ENCODE data around the gene CORO7. TPM values are rescaled to one million over a fixed set of nuclear protein-coding genes. Genes with fewer than 3 reads are reported as not detected.
A peak's percentile ranks its signal among the peaks of the same experiment; 100 is the strongest.

CORO7 gene
- polyA plus RNA-seq, 3 donors = 44.7 to 181 (median 68.4) TPM

DNA sequence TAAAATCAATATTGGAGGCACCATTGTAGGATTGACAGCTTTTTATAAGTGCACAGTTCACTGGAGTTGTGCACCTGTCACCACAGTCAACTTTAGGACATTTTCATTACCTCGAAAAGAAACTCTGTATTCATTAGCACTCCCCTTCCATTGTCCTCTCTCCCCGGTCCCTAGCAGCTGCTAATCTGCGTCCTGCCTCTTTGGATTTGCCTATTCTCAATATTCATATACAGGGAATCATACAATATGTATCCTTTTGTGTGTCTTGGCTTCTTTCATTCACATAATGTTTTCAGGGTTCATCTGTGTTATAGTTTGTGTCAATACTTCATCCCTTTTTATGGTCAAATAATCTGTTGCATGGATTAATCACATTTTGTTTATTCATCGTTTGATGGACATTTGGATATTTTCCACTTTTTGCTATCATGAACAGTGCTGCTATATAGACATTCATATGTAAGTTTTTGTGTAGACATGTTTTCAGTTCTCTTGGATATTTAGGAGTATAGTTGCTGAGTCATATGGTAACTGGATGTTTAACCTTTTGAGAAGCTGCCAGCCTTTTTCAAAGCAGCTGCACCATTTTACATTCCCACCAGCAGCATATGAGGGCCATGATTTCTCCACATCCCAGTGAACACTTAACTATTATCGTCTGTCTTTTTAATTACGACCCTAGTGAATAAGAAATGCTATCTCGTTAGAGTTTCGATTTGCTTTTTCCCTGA lies 19.1 kb upstream of the CORO7 start:
- H3K36me3 ChIP-seq (replicated peaks in 1 of 2; ENCODE audit: control insufficient read depth in 1 of 2, insufficient read depth in 2 of 2, low read length in 2 of 2) = peaks cover 51 to 84% of the 10 kb centered on the region in 2 donors

DNA sequence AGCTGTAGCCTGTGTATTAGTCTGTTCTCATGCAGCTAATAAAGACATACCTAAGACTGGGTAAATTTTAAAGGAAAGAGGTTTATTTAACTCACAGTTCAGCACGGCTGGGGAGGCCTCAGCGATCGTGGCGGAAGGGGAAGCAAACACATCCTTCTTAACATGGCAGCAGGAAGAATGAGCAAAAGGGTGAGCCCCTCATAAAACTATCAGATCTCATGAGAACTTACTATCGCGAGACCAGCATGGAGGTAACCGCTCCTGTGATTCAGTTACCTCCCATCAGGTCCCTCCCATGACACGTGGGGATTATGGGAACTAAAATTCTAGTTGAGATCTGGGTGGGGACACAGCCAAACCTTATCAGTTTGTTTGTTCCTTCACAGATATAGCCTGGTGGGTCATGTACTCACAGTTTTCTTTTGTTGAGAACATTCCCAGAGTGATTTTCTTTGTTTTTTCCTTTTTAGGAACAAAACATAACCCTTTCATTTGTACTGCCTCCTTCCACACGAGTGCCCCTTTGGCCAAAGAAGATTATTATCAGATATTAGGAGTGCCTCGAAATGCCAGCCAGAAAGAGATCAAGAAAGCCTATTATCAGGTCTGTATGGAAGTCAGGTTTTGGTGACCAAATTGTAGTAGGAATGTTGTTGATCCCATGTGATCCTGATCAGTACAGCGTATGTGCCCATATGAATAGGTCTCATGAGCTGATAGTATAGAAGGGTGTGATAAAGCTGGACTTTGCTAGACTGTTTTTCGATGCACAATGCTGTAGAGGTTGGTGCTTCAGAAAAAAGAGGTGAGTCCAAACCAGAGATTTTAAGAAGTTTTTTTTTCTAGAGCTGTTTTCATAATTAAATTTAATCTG lies 17.8 kb upstream of the CORO7 start:
- H4K20me1 ChIP-seq (ENCODE audit: insufficient read depth, low read length) = no peaks in the 10 kb centered on the region
- H3K4me2 ChIP-seq (replicated peaks; ENCODE audit: extremely low read depth, low read length, poor library complexity, severe bottlenecking) = no peak overlapping the region
- Mint-ChIP-seq H3K4me1 (no peaks in the 10 kb centered on the region), H3K27ac (peak overlapping the region in 2 of 7 donors; percentile 1 to 57), H3K36me3 (peaks cover 53 to 72% of the 10 kb centered on the region in 2 donors), H3K27me3 (ENCODE audit: low read depth in 3 of 3) (peaks cover 0 to under 1% (median 0%) of the 10 kb centered on the region in 3 donors), H3K4me3 (no peak overlapping the region), H3K9me3 (no peaks in the 10 kb centered on the region)
- 100% methylated on average over 5 of the region's 12 CpGs for WGBS (ENCODE audit: insufficient coverage)
- TF ChIP-seq, protein P1, sequence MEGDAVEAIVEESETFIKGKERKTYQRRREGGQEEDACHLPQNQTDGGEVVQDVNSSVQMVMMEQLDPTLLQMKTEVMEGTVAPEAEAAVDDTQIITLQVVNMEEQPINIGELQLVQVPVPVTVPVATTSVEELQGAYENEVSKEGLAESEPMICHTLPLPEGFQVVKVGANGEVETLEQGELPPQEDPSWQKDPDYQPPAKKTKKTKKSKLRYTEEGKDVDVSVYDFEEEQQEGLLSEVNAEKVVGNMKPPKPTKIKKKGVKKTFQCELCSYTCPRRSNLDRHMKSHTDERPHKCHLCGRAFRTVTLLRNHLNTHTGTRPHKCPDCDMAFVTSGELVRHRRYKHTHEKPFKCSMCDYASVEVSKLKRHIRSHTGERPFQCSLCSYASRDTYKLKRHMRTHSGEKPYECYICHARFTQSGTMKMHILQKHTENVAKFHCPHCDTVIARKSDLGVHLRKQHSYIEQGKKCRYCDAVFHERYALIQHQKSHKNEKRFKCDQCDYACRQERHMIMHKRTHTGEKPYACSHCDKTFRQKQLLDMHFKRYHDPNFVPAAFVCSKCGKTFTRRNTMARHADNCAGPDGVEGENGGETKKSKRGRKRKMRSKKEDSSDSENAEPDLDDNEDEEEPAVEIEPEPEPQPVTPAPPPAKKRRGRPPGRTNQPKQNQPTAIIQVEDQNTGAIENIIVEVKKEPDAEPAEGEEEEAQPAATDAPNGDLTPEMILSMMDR (IDR thresholded peaks at IDR 0.05) = no peak
- DNase-seq = no peak
- intact Hi-C loops (cut with micrococcal nuclease) = no loop called here
- peaks cover 41 to 72% of the 10 kb centered on the region in 2 donors for H3K36me3 ChIP-seq (replicated peaks in 1 of 2; ENCODE audit: control insufficient read depth in 1 of 2, insufficient read depth in 2 of 2, low read length in 2 of 2)
- H3K4me1 ChIP-seq (ENCODE audit: control insufficient read depth in 1 of 2, insufficient read depth in 2 of 2, low read length in 2 of 2) = no peaks in the 10 kb centered on the region
- no peak overlapping the region for H3K9ac ChIP-seq (ENCODE audit: insufficient read depth, low read length, poor library complexity, severe bottlenecking)
- H2AFZ ChIP-seq (ENCODE audit: insufficient read depth, low read depth, low read length, poor library complexity, severe bottlenecking) = no peak overlapping the region
- H3K27ac ChIP-seq (ENCODE audit: low read depth in 1 of 2, low read length in 2 of 2) = peak overlapping the region in 1 of 2 donors; percentile 31
- H3K9me3 ChIP-seq (replicated peaks in 1 of 2; ENCODE audit: control insufficient read depth in 1 of 2, insufficient read depth in 1 of 2, low read length in 2 of 2) = no peaks in the 10 kb centered on the region
- no peaks in the 10 kb centered on the region for H3K27me3 ChIP-seq (ENCODE audit: control insufficient read depth in 2 of 2, insufficient read depth in 2 of 2, low read length in 2 of 2)
- no peak overlapping the region for H3K4me3 ChIP-seq (replicated peaks in 1 of 3; ENCODE audit: low read depth in 2 of 3, low read length in 3 of 3)
- peaks cover 15% of the 10 kb centered on the region for H3K79me2 ChIP-seq (ENCODE audit: insufficient read depth, low read length)

More for the DNA sequence above, 19.1 kb upstream of the CORO7 start:
- H3K27me3 ChIP-seq (ENCODE audit: control insufficient read depth in 2 of 2, insufficient read depth in 2 of 2, low read length in 2 of 2) = no peaks in the 10 kb centered on the region
- H3K4me1 Mint-ChIP-seq = no peaks in the 10 kb centered on the region
- H3K36me3 Mint-ChIP-seq = peaks cover 59 to 75% of the 10 kb centered on the region in 2 donors
- no peaks in the 10 kb centered on the region for H3K4me1 ChIP-seq (ENCODE audit: control insufficient read depth in 1 of 2, insufficient read depth in 2 of 2, low read length in 2 of 2)
- no peaks in the 10 kb centered on the region for H3K9me3 ChIP-seq (replicated peaks in 1 of 2; ENCODE audit: control insufficient read depth in 1 of 2, insufficient read depth in 1 of 2, low read length in 2 of 2)
- no peak overlapping the region for H3K4me3 Mint-ChIP-seq
- TF ChIP-seq, protein P1 (IDR thresholded peaks at IDR 0.05) = no peak
- H3K9ac ChIP-seq (ENCODE audit: insufficient read depth, low read length, poor library complexity, severe bottlenecking) = no peak overlapping the region
- H3K9me3 Mint-ChIP-seq = peaks cover 0 to 1% (median 0%) of the 10 kb centered on the region in 7 donors
- no peaks in the 10 kb centered on the region for H4K20me1 ChIP-seq (ENCODE audit: insufficient read depth, low read length)
- no peaks in the 10 kb centered on the region for H3K27me3 Mint-ChIP-seq (ENCODE audit: low read depth in 3 of 3)
- H3K4me2 ChIP-seq (replicated peaks; ENCODE audit: extremely low read depth, low read length, poor library complexity, severe bottlenecking) = no peak overlapping the region
- 100% methylated on average over 1 of the region's 8 CpGs for WGBS (ENCODE audit: insufficient coverage)
- H3K27ac Mint-ChIP-seq = peak overlapping the region in 2 of 7 donors; percentile 75 to 76
- no peak for DNase-seq
- peaks cover 2% of the 10 kb centered on the region for H3K79me2 ChIP-seq (ENCODE audit: insufficient read depth, low read length)
- intact Hi-C loops (cut with micrococcal nuclease) = no loop called here
- H3K4me3 ChIP-seq (replicated peaks in 1 of 3; ENCODE audit: low read depth in 2 of 3, low read length in 3 of 3) = no peak overlapping the region
- no peak overlapping the region for H3K27ac ChIP-seq (ENCODE audit: low read depth in 1 of 2, low read length in 2 of 2)
- no peak overlapping the region for H2AFZ ChIP-seq (ENCODE audit: insufficient read depth, low read depth, low read length, poor library complexity, severe bottlenecking)

All from CD14-positive monocyte (primary cell).